EL (cell line): ENCODE data around the gene KCNK3.

Experiments
- DNase-seq: peaks from one replicate; pipeline ENCODE4 v3.0.0-alpha.2; 2016

Gene KCNK3

DNA sequence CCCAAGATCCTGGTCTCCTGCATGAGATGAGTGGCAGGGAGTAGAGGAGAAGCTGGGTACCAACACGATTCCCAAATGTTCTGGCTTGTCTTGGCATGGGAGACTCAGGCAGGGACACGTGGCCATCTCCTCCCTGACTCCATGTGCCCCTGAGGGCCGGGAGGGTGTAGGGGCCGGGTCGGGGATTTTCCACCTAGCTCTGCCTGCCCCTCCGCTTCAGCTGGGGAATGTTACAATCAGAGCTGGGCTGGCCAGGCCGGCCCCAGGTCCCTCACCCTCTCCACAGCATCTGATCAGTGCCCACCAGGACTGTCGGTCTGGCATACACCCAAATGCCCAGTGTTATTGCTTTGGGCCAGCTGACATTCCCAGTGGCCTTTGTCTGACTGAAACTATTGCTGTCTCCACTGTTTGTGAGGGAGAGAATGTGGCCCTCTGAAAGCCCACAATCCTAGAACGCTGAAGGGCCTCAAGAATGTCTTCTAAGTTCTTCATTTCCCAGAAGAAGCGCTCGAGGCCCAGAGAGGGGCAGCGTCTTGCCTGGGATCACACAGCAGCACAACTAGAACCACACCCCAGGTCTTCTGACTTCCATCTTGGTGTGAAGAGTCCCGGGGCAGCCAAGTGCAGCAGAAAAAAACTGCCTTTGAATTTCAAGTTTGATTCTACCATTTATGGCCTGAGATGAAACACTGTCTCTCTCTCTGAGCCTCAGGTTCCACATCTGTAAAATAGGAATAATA is 23.2 kb downstream of the KCNK3 start:
- no peak for DNase-seq

DNA sequence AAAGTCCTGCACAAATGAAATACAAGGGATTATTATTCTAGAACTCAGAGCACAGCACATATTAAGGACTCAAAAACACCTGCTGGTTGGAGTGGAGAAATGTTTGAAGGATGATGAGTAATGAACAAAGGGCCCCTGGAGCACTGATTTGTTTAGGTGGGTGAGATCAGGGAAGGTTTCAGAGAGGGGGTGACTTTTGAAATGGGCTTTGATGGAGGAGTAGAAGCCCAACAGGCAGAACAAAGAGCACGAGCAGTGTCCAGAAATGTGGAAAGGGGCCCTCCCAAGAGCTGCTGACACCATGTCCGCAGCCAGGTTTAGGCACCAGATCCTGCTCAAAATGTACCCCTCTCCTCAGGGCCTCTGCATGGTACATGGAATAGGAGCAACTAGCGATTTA is 23.8 kb downstream of the KCNK3 start:
- no peak for DNase-seq

DNA sequence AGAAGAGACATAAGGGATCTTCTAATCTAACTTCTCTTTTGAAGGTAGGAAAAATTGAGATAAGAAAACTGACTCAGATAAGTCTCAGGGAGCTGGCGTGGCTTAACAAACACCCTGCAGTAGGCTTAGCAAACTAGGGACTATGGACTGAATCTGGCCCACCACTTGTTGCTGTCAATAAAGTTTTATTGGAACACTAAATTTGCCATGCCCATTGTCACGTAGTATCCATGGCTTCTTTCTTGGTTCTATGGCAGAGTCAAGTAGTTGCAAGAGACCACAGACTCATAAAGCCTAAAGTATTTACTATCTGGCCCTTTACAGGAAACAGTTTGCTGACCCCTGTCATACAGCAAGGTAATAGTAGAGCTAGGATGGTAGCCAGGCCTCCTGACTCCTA is 24.2 kb downstream of the KCNK3 start:
- no peak for DNase-seq

DNA sequence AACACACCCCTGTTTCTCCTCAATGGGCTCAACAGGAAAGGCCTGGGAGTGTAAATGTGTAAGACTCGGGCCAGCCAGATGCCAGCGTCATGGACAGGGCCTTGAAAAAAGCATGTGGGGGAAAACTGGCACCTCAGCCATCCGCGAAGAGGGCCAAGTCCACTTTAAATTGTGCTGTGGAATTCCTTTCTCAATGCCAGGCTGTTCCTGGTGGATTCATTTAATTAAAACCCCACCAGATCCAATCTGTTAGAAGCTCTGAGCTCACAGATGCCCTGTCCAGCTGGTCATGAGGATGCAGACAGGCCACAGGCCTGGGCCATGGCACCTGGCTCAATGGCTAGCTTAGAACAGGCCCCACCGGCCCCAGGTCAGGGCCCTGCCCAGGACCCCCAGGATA is 24.8 kb downstream of the KCNK3 start:
- DNase-seq: no peak

DNA sequence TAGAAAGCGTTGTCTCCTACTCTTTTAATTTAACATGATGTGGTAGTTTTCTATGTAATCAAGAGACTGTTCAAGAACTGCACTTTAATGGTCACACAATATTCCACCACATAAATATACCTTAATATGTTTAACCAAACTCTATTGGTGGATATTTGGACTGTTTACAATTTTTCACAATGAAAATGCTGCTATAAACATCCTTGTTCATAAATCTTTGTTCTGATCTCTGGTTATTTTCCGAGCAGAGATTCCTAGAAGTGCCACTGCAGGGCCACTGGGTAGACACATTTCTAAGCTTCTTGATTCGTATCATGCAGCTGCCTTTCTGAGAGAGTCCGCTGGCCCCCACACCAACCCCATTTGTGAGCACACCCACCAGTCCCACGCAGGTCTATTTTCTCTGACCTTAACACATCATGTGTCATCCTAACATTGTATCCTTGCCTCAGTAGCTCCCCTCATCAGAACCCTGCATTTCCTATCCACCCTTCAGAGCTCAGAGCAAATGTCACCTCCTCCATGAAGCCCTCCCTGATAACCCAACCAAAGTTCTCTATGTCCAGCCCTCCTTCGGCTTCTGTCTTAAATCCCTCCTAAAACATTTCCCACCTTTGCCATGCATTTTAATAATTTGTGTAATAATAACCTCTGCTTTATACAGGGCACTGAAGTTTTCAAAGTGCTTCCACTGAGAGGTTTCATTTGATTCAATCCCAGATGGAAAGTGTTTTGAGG is 26.6 kb downstream of the KCNK3 start:
- DNase-seq: no peak

DNA sequence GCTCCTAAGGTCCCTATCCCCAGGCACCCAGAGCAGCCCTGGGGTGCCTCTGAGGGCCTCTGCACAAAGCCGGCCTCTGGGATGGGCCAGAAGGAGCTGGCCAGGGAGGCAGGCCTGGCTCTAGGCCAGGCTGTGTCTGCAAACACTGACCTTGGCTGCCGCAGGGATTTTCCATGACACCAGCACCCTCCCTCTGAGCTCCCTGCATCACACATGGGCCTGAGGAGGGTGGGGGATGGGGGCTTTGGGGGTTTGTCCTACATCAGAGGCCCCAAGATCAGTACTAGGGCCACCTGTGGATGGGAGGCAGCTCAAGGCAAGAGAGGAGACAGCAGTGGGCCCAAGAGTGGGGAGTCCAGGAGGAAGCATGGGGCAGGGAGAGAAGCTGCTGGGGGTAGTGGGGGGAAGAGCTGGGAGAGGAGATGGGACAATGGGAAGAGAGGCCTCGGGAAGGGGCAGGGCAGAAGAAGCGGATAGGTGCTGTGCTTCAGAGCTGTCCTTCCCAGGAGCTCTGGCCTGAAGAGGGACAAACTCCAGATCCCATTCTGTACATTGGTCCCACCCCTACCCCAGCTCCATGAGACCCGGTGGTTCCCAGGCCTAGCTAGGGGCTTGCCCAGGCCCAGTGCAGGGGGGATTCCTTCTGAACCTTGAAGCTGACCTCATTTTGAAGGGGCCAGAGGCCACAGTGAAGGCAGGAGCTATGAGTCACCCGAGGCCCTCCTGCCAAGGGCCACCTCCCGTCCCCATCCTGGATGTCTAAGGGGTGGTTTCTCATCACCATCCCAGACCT is 28.0 kb downstream of the KCNK3 start:
- DNase-seq: peak; percentile 76

DNA sequence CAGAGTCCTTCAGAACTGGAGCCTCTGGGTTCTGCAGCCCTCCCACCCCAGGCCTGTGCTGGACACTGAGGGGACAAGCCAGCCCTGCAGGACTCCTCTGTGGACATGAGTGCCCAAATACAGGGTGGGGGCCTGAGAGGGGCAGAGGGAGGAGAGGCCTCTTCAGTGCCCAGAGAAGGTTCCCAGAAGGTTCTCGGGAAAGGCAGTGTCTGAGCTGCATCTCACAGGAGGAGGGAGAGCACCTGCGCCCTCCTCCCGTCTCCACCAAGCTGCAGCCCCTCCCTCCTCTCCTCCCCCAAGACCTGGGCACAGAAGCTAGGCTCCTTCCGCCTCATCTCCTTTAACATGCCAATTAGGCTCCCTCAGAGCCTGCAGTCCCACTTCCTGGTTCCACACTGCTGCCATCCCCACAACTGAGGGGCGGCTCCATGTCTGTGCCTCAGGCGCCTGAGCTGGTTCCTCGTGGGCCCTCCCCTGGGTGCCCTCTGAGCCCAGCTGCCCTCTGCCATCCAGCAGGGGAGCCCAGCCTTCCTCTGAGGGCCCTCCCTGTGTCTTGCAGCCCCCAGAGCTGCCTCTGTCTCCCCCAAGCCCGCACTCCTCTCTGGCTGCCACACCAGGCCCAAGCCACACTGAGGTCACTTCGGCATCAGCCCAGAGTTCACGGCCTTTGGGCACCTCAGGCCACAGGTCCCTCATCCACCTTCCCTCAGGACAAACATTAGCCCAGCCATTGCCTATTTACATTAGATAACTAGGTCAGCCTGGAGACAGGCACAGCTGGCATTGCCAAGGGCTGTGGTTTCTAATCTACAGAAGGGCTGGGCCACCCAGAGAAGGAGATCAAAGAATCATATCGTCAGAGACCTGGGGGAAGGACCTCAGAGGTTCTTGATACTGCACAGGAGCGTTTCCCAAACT is 28.9 kb downstream of the KCNK3 start:
- no peak for DNase-seq

DNA sequence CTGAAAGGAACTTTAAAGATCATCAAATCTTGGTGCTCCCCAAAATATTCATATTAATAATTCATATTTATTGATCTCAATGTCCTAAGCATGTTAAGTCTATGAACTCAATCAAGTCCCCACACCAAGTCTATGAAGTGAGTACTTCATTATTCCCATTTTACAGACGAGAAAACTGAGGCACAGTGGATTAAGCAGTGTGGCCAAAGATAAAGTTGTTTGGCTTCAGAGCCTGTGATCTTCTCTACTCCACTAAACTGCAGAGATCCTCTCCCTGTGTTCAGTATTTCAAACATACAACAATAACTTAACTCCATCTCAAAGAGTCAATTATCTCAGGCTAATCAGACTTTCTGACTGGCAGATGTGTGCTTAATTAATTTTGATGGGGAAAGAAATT is 29.8 kb downstream of the KCNK3 start:
- no peak for DNase-seq

DNA sequence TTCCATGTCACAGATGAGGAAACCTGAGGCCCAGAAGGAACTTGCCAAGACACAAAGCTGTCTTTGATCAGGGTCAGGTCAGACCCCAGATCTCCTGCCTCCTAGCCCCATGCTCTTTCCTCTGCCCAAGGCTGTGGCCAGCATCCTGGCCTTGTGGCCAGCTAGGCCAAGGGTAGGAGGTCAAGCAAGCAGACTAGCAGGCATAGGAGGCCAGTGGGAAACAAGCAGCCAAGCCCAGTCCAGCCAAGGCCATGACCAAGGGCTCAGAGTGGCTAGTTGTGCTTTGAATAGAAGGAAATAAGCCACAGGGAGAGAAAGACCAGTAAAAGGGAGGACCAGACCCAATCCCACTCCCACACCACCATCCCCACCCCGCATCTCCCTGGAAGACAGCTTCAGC is 30.4 kb downstream of the KCNK3 start:
- DNase-seq: no peak

DNA sequence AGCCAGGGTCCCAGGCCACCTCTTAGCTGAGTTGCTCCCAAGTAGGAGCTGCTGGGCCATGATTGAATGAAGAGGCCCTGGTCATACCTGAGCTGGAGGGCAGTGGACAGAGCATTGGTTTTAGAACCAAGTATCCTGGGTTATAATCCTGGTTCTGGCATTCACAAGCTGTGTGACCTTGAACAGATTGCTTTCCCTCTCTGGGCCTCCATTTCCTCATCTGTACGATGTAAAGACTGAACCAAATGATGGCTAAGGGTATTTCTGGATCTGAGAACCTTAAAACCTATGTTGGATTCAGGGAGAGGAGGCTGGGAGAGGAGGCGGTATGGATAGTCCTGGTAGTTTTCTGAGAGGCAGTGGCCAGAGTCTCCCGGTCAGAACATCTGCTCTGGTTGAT is 31.0 kb downstream of the KCNK3 start:
- no peak for DNase-seq

DNA sequence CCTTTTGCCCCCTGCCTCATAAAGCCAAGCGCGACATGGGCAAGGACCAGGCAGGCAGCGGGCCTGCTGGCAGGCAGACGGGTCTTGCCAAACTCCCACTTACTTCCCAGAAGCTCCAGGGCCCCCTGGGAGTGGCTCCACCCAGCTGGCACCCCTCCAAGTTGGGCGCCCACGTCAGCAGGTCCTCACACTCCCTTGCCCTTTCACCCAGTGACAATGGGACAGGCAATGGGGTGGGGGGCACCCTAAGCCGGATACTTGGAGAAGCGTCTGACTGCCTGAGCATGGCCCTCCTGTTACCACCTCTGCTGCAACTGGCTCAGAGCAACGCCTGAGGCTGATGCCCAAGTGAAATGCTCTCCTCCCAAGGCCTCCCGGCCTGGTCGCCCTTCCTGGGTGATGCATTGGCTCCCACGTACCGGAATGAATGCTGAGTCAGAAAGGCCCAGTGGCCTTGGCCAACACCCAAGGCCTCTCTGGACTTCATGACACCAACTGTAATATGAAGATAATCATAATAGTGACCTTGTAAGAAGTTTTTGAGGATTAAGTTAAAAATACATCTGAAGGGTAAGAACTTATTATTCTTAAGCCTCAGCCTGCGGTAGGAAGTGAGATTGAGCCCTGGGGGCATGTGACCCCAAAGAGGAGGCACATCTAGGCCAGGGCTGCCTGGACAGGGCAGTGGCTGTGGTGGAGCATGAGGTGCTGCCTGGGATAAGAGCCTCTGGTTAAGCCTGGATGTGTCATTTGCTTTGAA is 31.6 kb downstream of the KCNK3 start:
- DNase-seq: peak; percentile 94

DNA sequence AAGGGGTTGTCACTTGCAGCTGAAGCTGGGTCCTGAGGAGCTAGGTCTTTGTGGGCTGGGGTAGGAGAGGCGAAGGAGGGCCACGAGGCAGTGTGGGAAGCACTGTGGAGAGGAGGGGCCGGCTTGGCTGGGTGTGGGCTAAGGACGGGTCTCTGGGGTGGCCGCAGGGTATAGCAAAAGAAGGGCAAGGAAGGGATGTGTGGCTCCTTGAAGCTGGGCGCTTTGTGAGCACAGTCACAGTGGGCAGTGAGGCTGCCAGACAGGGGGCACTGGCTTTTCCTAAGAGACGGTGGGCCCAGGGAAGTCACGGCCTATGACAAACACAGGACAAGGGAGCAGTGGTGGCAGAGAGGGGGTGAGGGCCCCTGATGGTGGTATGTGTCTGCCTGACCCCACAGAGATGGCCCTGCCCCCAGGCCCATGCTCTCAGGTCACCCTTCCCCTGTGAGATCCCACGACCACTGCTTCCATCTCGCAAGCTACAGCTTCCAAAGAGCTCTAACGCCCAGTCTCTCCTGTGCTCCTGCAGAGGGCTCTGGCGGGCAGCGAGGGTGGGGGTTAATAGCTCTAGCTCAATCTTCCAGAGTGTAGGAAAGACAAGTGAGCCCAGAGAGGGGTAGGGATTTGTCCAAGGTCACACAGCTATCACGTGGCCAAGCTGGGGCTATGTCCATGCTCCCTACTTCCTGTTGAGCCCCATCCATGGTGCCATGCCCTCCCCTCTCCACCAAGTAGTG is 32.4 kb downstream of the KCNK3 start:
- DNase-seq: no peak

DNA sequence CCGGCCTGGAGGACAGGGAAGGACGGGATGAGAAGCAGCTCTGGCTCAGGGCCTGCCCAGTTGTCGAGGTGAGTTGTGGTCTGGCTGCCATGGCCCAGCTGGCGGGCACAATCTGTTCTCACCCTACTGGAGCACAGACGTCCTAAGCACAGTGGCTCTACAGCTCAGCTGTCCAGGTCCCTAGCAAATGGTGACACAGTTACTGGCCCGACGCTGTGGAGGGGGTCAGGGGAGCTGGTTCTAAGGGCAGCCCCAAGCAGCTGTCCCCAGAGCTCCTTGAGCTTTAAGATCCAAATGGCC is 32.9 kb downstream of the KCNK3 start:
- DNase-seq: no peak

DNA sequence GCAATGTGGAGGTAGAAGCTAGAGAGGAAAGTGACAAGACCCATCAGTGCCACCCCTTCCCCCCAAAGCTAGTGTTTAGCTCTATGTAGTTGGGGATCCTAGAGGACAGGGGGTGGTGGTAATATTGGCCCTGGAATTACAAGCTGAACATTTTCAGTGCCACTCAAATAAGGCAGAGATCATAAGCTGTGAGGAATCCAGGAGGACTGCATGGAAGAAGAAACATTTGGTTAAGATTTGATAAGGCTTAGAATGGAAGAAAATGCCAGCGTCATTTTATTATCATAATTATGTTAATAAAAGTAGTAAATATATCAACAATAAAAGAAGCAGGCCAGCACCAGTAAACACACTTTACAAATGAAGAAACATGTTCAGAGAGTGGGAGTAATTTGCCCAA is 33.7 kb downstream of the KCNK3 start:
- DNase-seq: no peak

DNA sequence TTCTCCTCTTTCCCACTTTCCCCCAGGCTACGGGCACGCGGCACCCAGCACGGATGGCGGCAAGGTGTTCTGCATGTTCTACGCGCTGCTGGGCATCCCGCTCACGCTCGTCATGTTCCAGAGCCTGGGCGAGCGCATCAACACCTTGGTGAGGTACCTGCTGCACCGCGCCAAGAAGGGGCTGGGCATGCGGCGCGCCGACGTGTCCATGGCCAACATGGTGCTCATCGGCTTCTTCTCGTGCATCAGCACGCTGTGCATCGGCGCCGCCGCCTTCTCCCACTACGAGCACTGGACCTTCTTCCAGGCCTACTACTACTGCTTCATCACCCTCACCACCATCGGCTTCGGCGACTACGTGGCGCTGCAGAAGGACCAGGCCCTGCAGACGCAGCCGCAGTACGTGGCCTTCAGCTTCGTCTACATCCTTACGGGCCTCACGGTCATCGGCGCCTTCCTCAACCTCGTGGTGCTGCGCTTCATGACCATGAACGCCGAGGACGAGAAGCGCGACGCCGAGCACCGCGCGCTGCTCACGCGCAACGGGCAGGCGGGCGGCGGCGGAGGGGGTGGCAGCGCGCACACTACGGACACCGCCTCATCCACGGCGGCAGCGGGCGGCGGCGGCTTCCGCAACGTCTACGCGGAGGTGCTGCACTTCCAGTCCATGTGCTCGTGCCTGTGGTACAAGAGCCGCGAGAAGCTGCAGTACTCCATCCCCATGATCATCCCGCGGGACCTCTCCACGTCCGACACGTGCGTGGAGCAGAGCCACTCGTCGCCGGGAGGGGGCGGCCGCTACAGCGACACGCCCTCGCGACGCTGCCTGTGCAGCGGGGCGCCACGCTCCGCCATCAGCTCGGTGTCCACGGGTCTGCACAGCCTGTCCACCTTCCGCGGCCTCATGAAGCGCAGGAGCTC is 35.4 kb downstream of the KCNK3 start:
- no peak for DNase-seq

DNA sequence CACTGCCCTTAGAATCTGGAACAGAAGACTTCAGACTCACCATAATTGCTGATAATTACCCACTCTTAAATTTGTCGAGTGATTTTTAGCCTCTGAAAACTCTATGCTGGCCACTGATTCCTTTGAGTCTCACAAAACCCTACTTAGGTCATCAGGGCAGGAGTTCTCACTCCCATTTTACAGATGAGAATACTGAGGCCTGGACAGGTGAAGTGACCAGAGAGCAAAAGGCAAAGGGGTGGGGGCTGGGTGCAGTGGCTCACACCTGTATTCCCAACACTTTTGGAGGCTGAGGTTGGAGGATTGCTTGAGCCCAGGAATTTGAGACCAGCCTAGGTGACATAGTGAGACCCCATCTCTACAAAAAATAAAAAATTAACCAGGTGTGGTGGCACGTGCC is 36.8 kb downstream of the KCNK3 start:
- no peak for DNase-seq

DNA sequence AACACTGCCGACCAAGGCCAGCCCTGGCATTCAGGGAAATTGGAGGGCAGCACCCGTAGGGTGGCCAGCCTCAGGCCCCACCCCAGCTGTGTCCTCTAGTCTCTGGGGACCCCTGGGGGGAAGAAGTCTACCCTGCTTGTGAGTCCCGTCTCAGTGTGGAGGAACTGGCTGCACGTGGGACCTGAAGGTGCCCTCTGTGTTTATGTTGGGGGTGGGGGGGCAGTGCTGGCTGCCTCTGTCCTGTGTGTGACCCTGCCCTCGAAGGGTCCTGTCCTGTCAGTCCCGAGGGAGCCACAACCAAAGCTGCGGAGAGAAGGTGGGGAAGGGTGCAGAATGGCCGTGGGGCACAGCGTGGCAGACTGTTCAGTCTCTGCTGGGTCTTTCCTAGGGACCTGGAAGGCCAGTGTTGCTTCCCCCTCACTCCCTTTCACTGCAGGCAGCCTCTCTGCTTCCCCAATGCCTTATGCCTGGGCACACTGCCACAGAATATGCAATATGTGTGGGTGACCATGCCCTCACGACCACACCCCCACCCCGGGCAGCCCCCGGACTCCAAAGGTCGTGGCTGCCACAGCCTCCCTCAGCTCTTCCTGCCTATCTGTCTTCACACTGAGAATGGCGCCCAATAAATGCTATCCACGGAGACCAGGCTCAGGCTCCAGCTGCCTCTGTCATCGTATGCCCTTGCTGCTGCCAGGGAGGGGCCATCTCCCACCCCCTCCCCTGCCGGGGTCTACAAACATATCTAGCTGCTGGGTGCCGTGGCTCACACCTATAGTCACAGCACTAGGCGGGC is 38.2 kb downstream of the KCNK3 start:
- DNase-seq: no peak

DNA sequence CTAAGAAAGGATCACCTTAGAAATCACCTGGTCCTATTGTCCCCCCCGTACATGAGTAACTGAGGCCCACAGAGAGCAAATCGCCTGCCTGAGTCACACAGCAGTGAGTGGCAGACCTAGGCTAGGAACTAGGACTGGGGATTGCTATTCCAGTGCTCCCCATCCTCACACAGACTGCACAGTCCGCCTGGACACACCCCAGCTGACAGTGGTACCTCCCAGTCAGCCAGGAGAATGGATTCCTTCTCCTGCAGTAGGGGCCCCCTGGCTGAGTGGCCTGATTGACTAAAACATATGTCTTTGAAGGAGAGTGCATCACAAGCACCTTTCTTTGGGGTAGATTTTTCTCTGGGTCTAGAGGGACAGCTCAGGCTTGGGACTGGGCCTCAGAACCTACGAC is 39.2 kb downstream of the KCNK3 start:
- DNase-seq: no peak

DNA sequence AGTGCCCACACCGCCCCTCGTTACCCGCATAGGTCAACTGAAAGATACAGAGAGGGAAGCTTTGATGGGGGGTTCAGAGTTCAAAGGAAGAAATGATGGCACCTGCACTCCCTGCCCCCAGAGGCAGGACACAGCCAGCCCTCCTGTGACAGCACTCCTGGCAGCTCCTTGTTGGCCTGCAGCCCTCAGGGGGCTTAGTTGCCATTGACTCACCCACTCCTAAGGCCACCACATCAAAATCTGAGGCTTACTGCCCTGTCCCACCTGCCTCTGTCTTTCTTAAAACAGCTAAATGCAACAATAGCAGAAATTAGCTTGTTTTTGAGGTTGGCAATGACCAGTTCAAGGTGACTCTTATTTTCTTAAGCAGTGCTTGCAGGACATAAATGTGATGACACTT is 39.9 kb downstream of the KCNK3 start:
- DNase-seq: no peak

DNA sequence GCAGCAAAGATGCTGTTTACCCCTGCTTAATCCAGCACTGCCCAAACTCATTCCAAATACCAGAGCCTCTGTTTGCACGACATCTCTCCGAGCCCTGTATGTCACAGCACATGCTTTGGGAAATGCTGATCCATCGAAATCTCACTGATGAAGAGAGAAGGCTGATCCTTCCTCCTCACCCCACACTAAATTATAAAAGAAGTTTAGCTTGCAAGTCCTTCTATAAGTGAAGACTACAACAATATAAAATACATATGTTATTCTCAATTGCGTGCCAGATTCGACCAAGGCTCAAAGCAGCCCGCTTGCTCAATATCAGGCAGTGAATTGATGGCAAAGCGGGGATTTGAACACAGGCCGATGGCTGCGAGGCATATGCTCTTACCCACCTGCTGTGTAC is 40.9 kb downstream of the KCNK3 start:
- DNase-seq: no peak
